ENCODE measurements around the gene RNF4.
"Not testable (repeated sequence)": the region's sequence is repeated elsewhere in the genome, so short reads cannot be mapped to it uniquely, and the experiment has no call there.

RNF4 gene

DNA sequence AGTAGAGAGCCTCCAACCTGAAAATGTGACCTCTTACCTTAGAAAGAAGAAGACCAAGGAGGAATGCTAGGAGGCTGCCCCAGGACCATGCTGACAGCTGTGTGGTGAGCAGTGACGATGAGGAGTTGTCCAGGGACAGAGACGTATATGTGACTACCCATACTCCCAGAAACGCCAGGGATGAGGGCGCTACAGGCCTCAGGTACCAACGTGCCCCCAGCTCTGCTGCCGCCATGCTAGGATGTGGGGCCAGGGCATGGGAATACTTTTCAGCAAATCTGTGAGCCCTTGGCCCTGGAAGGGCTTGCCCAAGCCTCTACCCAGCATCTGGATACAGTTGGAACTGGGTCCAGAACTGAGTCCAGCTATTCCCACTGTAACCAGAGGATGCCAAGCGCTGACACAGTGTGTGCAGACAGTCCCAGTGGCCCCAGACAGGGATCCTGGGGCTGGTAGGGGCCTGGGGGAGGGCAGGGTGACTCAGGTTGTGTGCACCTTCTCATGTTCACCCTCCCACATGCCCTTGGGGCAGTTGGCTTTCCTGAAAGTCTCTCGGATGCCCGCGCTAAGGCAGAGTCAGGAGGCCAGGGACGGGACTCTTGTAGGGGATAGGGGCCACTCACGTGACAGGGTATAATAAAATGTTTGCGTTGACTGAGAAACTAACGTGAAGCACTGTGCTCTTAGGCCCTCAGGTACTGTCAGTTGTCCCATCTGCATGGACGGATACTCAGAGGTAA lies 43.7 kb downstream of the RNF4 start:
- no peak for DNase-seq
- Mint-ChIP-seq H3K27ac (no peak overlapping the region), H3K4me3 (no peak overlapping the region), H3K4me1 (no peaks in the 10 kb centered on the region), H3K27me3 (no peaks in the 10 kb centered on the region), H3K9me3 (no peaks in the 10 kb centered on the region)
- ATAC-seq = no peak

DNA sequence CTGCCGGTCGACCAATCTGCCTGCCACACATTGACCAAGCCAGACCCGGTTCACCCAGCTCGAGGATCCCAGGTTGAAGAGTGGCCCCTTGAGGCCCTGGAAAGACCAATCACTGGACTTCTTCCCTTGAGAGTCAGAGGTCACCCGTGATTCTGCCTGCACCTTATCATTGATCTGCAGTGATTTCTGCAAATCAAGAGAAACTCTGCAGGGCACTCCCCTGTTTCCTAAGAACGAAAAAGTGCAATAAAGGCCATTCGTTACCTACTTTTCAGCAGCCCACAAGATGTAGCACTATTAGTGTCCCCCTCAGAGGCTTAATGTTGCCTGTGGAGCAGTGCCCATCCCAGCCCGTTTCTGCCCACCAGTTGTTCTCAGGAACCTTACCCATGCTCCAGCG lies 45.3 kb downstream of the RNF4 start:
- H3K27ac Mint-ChIP-seq = not testable (repeated sequence)

GRCh38 chr4:2514944-2515343 lies 46.0 kb downstream of the RNF4 start:
- not testable (repeated sequence) for DNase-seq, ATAC-seq, H3K4me3 Mint-ChIP-seq, H3K4me1 Mint-ChIP-seq, H3K27me3 Mint-ChIP-seq, H3K9me3 Mint-ChIP-seq
- H3K27ac Mint-ChIP-seq = peak overlapping the region; percentile 50 to 80

More for the DNA sequence above, 45.3 kb downstream of the RNF4 start:
- H3K27me3 Mint-ChIP-seq, H3K4me3 Mint-ChIP-seq, H3K9me3 Mint-ChIP-seq, DNase-seq, ATAC-seq, H3K4me1 Mint-ChIP-seq: not testable (repeated sequence)

DNA sequence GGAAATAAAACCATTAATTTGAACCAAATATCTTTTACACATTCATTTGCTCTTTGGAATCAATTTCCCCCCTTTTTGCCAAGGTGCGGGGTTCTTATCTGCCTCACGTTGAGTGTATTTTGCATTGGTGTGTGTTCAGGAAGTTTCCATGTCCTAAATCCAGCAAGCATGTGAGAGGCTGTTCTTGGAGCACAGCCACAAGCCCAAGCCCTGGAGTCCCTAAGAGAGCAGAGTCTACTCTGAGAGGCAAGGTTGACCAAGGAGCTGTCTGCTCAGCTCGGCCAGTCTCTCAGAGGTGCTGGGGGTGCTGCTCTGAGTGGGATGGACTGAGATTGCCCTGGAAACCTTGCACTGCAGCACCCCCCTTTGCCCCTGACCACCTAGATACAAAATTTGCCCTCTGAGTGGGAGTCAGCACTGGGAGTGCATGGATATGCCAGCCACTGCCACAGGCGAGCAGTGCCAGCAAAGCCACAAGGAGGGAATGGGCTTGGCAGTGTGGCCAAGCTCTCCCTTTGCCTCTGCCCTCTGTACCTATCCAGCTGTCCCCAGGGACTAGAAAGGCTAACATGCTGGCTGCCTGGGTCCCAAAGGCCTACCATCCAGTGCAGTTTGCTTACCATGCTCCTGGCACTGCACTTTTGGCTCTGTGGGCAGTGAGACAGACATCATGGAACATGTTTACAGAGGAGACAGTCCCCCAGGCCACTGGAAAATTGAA lies 47.1 kb downstream of the RNF4 start:
- Mint-ChIP-seq H3K27me3 (no peaks in the 10 kb centered on the region), H3K4me1 (no peaks in the 10 kb centered on the region), H3K9me3 (no peaks in the 10 kb centered on the region), H3K4me3 (no peak overlapping the region), H3K27ac (peak overlapping the region in 1 of 2 donors; percentile 88)
- ATAC-seq (no peak), DNase-seq (no peak)

GRCh38 chr4:2516635-2517034 lies 47.7 kb downstream of the RNF4 start:
- Mint-ChIP-seq H3K4me3 (no peak overlapping the region), H3K9me3 (no peaks in the 10 kb centered on the region), H3K4me1 (no peaks in the 10 kb centered on the region), H3K27ac (peak overlapping the region in 1 of 2 donors; percentile 80), H3K27me3 (no peaks in the 10 kb centered on the region)
- ATAC-seq (no peak), DNase-seq (no peak)

- Mint-ChIP-seq H3K27me3 (no peaks in the 10 kb centered on the region), H3K4me3 (no peak overlapping the region), H3K9me3 (no peaks in the 10 kb centered on the region), H3K27ac (peak overlapping the region in 1 of 2 donors; percentile 54), H3K4me1 (no peaks in the 10 kb centered on the region)
- ATAC-seq (no peak), DNase-seq (no peak)
Measured at GRCh38 chr4:2526559-2526958, 57.7 kb downstream of the RNF4 start.

DNA sequence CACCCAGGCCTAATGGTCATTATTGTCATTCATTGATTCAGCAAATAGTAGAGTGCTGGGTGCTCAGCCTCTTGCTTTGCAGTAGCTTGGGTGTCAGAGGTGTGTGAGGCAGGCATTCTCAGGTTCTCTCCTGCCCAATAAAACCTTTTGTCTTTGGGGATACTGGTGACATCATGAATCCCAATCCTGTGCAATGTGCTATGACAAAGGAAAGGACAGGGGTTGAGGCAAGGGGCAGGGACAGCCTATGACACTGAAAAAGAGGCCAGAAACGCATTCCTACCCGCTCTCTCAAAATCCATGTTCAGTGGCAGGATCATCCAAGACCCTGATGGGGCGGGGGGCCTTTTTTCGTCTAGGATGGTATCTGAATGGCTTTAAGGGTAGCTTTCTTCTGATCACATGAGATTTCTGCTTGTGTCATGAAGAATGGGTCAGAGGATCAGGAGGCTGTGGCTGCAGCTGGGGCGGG lies 66.0 kb downstream of the RNF4 start:
- peak overlapping the region; percentile 97 to 98 for H3K27ac Mint-ChIP-seq
- no peaks in the 10 kb centered on the region for H3K9me3 Mint-ChIP-seq
- ATAC-seq (no peak), DNase-seq (no peak)
- peaks cover 14% of the 10 kb centered on the region for H3K4me1 Mint-ChIP-seq
- peak overlapping the region; percentile 89 to 97 for H3K4me3 Mint-ChIP-seq
- no peaks in the 10 kb centered on the region for H3K27me3 Mint-ChIP-seq

DNA sequence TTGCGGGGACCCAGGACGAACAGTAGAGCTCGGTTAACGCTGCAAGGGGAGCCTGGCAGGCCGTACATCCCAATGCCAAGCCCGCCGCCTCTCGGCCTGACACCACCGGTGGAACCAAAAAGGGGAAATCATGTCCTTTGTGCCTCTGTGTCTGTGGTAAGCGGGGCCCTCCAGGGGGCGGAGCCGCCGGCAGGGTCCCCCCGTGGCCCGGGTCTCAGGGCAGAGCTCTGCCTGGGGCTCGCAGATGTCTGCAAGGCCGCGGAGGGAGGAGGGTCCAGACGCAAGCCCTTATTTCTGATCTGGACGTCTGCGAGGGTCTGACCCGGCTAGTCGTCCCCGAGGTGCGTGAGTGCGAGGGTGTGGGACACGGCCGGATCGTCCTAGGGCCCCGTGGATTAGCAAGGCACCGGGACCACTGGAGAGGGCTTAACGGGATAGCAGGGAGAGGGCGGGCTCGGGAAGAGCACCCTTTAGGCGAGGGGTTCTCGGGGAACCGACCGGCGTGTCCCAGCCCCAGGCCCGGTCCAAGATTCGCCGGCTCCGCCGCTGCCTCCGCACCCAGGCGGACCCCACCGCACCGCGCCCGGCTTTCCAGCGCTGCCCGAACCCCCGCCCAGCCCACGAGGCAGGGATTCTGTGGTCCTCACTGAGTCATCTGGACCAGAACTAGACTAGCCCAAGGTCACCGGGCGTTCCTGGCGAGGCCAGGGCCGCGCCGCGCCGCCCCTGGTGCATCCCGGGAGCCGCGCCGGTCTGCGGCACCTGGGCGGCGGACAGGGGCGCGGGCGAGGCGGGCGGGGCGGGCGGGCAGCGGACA lies 66.7 kb downstream of the RNF4 start:
- peaks cover 15% of the 10 kb centered on the region for H3K4me1 Mint-ChIP-seq
- H3K27me3 Mint-ChIP-seq = no peaks in the 10 kb centered on the region
- H3K4me3 Mint-ChIP-seq = peak overlapping the region; percentile 89 to 97
- no peaks in the 10 kb centered on the region for H3K9me3 Mint-ChIP-seq
- peak overlapping the region; percentile 97 to 98 for H3K27ac Mint-ChIP-seq
- peak; percentile 70 to 75 for DNase-seq
- ATAC-seq = peak; percentile 57

- H3K4me3 Mint-ChIP-seq = peak within 1 kb of the TSS; percentile 89 to 97
- H3K4me1 Mint-ChIP-seq = peaks cover 22% of the 10 kb centered on the region
- ATAC-seq (peak; percentile 93), DNase-seq (peak; percentile 99 to 100)
- H3K9me3 Mint-ChIP-seq = no peaks in the 10 kb centered on the region
- H3K27me3 Mint-ChIP-seq = no peaks in the 10 kb centered on the region
- H3K27ac Mint-ChIP-seq = peak within 1 kb of the TSS; percentile 97 to 98
Measured at GRCh38 chr4:2536193-2537010, 67.5 kb downstream of the RNF4 start, which contains the start of gene FAM193A. Gene FAM193A (plus strand): TSS chr4:2536647. CDS start chr4:2536916, 269 bp downstream.

- H3K27me3 Mint-ChIP-seq = no peaks in the 10 kb centered on the region
- ATAC-seq (peak; percentile 22), DNase-seq (peak; percentile 66 to 69)
- H3K9me3 Mint-ChIP-seq = no peaks in the 10 kb centered on the region
- H3K4me1 Mint-ChIP-seq = peaks cover 22% of the 10 kb centered on the region
- H3K27ac Mint-ChIP-seq = peak overlapping the region; percentile 80 to 87
- H3K4me3 Mint-ChIP-seq = peak overlapping the region; percentile 83 to 84
Measured at GRCh38 chr4:2537011-2537830, 68.3 kb downstream of the RNF4 start.

- H3K27me3 Mint-ChIP-seq, ATAC-seq, H3K4me3 Mint-ChIP-seq, DNase-seq, H3K9me3 Mint-ChIP-seq, H3K27ac Mint-ChIP-seq: not testable (repeated sequence)
- peaks cover 21% of the 10 kb centered on the region for H3K4me1 Mint-ChIP-seq
Measured at GRCh38 chr4:2543580-2544191, 74.8 kb downstream of the RNF4 start.

GRCh38 chr4:2545321-2546013 lies 76.6 kb downstream of the RNF4 start:
- no peak overlapping the region for H3K4me3 Mint-ChIP-seq
- no peak overlapping the region for H3K27ac Mint-ChIP-seq
- no peak for ATAC-seq
- DNase-seq = no peak
- H3K27me3 Mint-ChIP-seq = no peaks in the 10 kb centered on the region
- H3K9me3 Mint-ChIP-seq = no peaks in the 10 kb centered on the region
- H3K4me1 Mint-ChIP-seq = peaks cover 21% of the 10 kb centered on the region

- H3K27ac Mint-ChIP-seq = no peak overlapping the region
- no peaks in the 10 kb centered on the region for H3K27me3 Mint-ChIP-seq
- no peaks in the 10 kb centered on the region for H3K9me3 Mint-ChIP-seq
- peaks cover 18% of the 10 kb centered on the region for H3K4me1 Mint-ChIP-seq
- ATAC-seq (peak; percentile 33), DNase-seq (no peak)
- no peak overlapping the region for H3K4me3 Mint-ChIP-seq
Measured at GRCh38 chr4:2546286-2546823, 77.4 kb downstream of the RNF4 start.
